Heart left ventricle (tissue), 13 donors: Measurements from ENCODE around the gene CTSH.

Experiments
- CTCF ChIP-seq, 12 donors: fragments of 200-600 bp; sonication (generic) in 4 of 12; IDR thresholded peaks; one replicate each; pipeline versions ENCODE4 v1.5.0 to v1.8.0; 2018 to 2022; ENCODE audit warnings: antibody characterized with exemption in 12 of 12, mild to moderate bottlenecking in 5 of 12
- POLR2A ChIP-seq, 2 donors: fragments of 450-650 bp; IDR thresholded peaks; one replicate each; pipeline ENCODE4 v1.6.1; 2017; ENCODE audit warnings: antibody characterized with exemption in 2 of 2, mild to moderate bottlenecking in 2 of 2, moderate library complexity in 2 of 2
- donor health status: ischemic (EF 13 %, LVEDD 7.1; RV severe dilation, severe dysfunction).
- donor health status: DM: no; HTN: yes; CAD: no.
- donor health status: DM: no; HTN: no; CAD: no.
- donor health status: ischemic (EF 25% LVEDD 6.9; RV normal size, moderate dysfunction).
- donor health status: ischemic (EF 25% LVEDD 5.7; RV mildly dilated, moderate dysfunction).
- donor health status: ischemic (EF 35%, LVEDD 5.7; RV mildly dilated, moderate dysfunction).
- donor health status: nonischemic (EF 11% LVEDD 7.7; RV severe dilation, severe dysfunction).
- donor health status: DM: yes; HTN: yes; CAD: no.
- donor health status: PGD.
- donor health status: ischemic (EF 29% LVEDD 5.4; RV normal size, mild dysfunction).
- donor health status: nonischemic (EF 23%, LVEDD 6.1; RV moderate dilation, normal function).

GRCh38 chr15:78932258-78932808, 12.5 kb downstream of the CTSH start:
- TF ChIP-seq POLR2A (IDR thresholded peaks at IDR 0.05): no peak
- no peak for TF ChIP-seq CTCF (IDR thresholded peaks at IDR 0.05)
